Lower lobe of right lung (tissue), 2 donors: ENCODE data around the gene RAP1GAP. TPM values are rescaled to one million over a fixed set of nuclear protein-coding genes. Genes with fewer than 3 reads are reported as not detected.

Experiments
- ATAC-seq, 2 donors: fragments of 200-7000 bp; cut with Tn5 transposase; one replicate each; pipeline ENCODE4 v1.9.1; 2020 to 2022; ENCODE audit warnings: mild to moderate bottlenecking in 2 of 2, moderate library complexity in 2 of 2
- DNase-seq: peaks from one replicate; pipeline ENCODE4 v3.0.0-alpha.2; 2020
- H3K27ac ChIP-seq: fragments of 200-600 bp; one replicate; pipeline ENCODE4 v1.8.0; 2022
- H3K27me3 ChIP-seq: fragments of 200-600 bp; one replicate; pipeline ENCODE4 v1.8.0; 2022; ENCODE audit warnings: low read depth
- H3K36me3 ChIP-seq: fragments of 200-600 bp; one replicate; pipeline ENCODE4 v1.8.0; 2022; ENCODE audit warnings: mild to moderate bottlenecking
- H3K4me1 ChIP-seq: fragments of 200-600 bp; one replicate; pipeline ENCODE4 v1.8.0; 2022
- H3K4me3 ChIP-seq: fragments of 200-600 bp; one replicate; pipeline ENCODE4 v1.8.0; 2022; ENCODE audit warnings: mild to moderate bottlenecking
- H3K9me3 ChIP-seq: fragments of 200-600 bp; one replicate; pipeline ENCODE4 v1.8.0; 2022
- CTCF ChIP-seq: fragments of 200-600 bp; IDR thresholded peaks from one replicate; pipeline ENCODE4 v1.8.0; 2022; ENCODE audit warnings: antibody characterized with exemption, mild to moderate bottlenecking
- intact Hi-C: fragments of 100-400 bp; cut with DNase I; formaldehyde crosslinking; loops from one replicate; pipeline ENCODE4 v1.11.0; 2022
- long read RNA-seq: library from polyadenylated mRNA; unstranded; transcript quantifications from one replicate; pipeline ENCODE4 v2.0.0, GENCODE V29; 2021
- total RNA-seq: library from RNA; stranded (reverse); fragmentation: NEBNext Ultra II Directional; extraction: Animal tissue kit (Norgen Biotek cat#: 25700); gene quantifications from one replicate; pipeline ENCODE4 v1.2.1, GENCODE V29; 2021
- donor health status: DM: no; HTN: yes; CAD: no; lungs with severe emphysema.

Gene RAP1GAP
- 33.7 TPM for total RNA-seq
- long read RNA-seq, transcript RAP1GAP-211 (25 exons, 2,489 nt), result minor isoform, 9 of 111 reads
- long read RNA-seq, transcript RAP1GAP-204 (23 exons, 3,318 nt), result major isoform, 31 of 111 reads
- long read RNA-seq, partial matches to known transcripts, result 45 of 111 reads
- long read RNA-seq, other reads (novel, unspliced or antisense), result 26 of 111 reads

DNA sequence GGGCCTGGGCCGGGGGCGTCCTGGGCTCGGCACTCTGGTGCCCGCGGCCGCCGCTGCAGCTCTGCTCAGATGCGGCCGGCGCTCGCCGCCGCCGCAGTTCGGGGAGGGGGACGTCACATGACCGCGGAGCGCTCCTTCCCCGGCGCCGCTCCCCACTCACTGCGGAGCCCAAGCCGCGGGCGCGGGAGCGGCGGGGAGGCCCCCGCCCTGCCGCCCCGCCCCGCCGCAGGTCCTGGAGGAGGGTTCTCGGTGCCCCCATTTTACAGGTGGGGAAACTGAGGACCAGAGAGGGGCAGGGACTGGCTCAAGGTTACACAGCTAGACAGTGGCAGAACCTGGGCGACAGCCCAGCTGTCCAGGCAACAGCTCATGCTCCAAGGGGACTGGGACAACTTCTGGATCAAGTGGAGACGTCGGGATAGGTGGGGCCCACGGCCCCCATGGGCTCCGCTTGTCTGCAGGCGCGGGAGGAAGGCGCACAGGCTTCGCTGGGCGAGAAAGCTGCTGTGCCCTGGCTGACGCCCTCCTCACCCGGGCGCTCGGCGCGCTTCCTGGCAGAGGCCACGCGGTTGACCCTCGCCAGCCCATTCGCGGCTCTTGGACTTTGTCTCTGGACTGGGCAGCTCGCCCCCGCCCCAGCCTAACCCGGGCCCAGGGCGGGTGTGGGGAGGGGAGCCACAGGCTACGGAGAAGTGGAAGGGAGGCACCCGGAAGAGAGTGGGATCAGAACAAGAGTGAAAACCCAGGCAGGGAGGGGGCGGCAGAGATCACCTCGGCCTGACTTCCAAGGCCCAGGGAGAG, at the start of gene RAP1GAP:
TSS of gene RAP1GAP (minus strand) at position 100 of the 801 bp plus-strand sequence. CDS start 49,325 bp downstream, outside the sequence.
- TF ChIP-seq CTCF, result no peak
- Histone ChIP-seq H3K27ac (no peak within 1 kb of the TSS), H3K4me3 (peak within 1 kb of the TSS; percentile 46), H3K36me3 (no peaks in the 10 kb centered on the region), H3K4me1 (peaks cover 50% of the 10 kb centered on the region), H3K9me3 (no peaks in the 10 kb centered on the region), H3K27me3 (peaks cover 50% of the 10 kb centered on the region)
- DNase-seq, result peak; percentile 63
- intact Hi-C loops, result no loop called here
- peak; percentile 66 to 70 for ATAC-seq

DNA sequence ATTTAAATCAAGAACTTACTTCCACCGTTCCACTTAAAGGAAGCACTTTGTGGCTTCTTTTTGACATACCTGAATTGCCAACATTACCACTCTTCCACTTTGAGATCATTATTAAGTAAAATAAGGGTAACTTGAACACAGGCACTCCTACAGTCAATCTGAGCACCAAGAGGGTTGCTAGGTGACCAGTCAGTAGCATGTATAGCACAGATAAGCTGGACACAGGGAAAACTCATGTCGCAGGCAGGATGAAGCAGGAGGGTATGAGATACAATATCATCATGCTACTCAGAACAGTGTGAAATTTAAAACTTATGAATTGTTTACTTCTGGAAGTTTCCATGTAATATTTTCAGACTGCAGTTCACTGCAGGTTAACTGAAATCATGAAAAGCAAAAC, 47.0 kb upstream of the RAP1GAP start:
- no peak overlapping the region for H3K27ac ChIP-seq
- TF ChIP-seq CTCF, result no peak
- ATAC-seq (no peak), DNase-seq (no peak)
- peaks cover 4% of the 10 kb centered on the region for H3K4me1 ChIP-seq
- peaks cover 100% of the 10 kb centered on the region for H3K36me3 ChIP-seq
- H3K27me3 ChIP-seq, result no peaks in the 10 kb centered on the region
- H3K9me3 ChIP-seq, result no peaks in the 10 kb centered on the region
- intact Hi-C loops, result no loop called here
- H3K4me3 ChIP-seq, result no peak overlapping the region

DNA sequence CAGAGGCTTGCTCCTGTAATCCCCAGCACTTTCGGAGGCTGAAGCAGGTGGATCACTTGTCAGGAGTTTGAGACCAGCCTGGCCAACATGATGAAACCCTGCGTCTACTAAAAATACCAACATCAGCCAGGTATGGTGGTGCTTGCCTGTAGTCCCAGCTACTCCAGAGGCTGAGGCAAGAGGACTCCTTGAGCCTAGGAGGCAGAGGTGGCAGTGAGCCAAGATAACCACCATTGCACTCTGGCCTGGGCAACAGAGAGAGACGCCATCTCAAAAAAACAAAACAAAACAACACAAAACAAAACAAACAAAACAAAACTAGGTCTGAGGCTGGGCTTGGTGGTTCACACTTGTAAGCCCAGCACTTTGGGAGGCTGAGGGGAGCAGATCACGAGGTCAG, 38.7 kb upstream of the RAP1GAP start:
- ATAC-seq, result no peak
- intact Hi-C loops, result no loop called here
- no peaks in the 10 kb centered on the region for H3K9me3 ChIP-seq
- H3K27ac ChIP-seq, result no peak overlapping the region
- H3K4me1 ChIP-seq, result no peaks in the 10 kb centered on the region
- no peaks in the 10 kb centered on the region for H3K27me3 ChIP-seq
- no peak for DNase-seq
- no peak for TF ChIP-seq CTCF
- H3K36me3 ChIP-seq, result peaks cover 78% of the 10 kb centered on the region
- no peak overlapping the region for H3K4me3 ChIP-seq

- ATAC-seq, result no peak
Measured at GRCh38 chr1:21707086-21707840, 38.1 kb upstream of the RAP1GAP start.

More at GRCh38 chr1:21707086-21707840, 38.1 kb upstream of the RAP1GAP start:
- DNase-seq, result no peak
- H3K27me3 ChIP-seq, result no peaks in the 10 kb centered on the region
- H3K27ac ChIP-seq, result no peak overlapping the region
- no peaks in the 10 kb centered on the region for H3K9me3 ChIP-seq
- no peaks in the 10 kb centered on the region for H3K4me1 ChIP-seq
- intact Hi-C loops, result no loop called here
- peaks cover 78% of the 10 kb centered on the region for H3K36me3 ChIP-seq
- H3K4me3 ChIP-seq, result no peak overlapping the region
- TF ChIP-seq CTCF, result no peak
